ENCODE data around the gene MYO18A.

MYO18A gene

GRCh38 chr17:29061036-29061435, 119.2 kb downstream of the MYO18A start:
- H3K9me3 ChIP-seq (ENCODE audit: control insufficient read depth, insufficient read depth, low read depth, low read length): no peaks in the 10 kb centered on the region
- no peak overlapping the region for H3K4me3 ChIP-seq (ENCODE audit: low read depth, low read length)
- H3K27me3 ChIP-seq (ENCODE audit: control insufficient read depth, insufficient read depth, low read length): no peaks in the 10 kb centered on the region
- no peak overlapping the region for H3K9ac ChIP-seq (ENCODE audit: low read length)
- H3K4me1 ChIP-seq (ENCODE audit: control insufficient read depth, insufficient read depth, low read length): peaks cover 30% of the 10 kb centered on the region
- no peak overlapping the region for H3K27ac ChIP-seq (ENCODE audit: low read depth, low read length)
- H3K36me3 ChIP-seq (ENCODE audit: control insufficient read depth, insufficient read depth, low read length): no peaks in the 10 kb centered on the region

GRCh38 chr17:29060475-29060874, 119.7 kb downstream of the MYO18A start:
- no peak overlapping the region for H3K4me3 ChIP-seq (ENCODE audit: low read depth, low read length)

DNA sequence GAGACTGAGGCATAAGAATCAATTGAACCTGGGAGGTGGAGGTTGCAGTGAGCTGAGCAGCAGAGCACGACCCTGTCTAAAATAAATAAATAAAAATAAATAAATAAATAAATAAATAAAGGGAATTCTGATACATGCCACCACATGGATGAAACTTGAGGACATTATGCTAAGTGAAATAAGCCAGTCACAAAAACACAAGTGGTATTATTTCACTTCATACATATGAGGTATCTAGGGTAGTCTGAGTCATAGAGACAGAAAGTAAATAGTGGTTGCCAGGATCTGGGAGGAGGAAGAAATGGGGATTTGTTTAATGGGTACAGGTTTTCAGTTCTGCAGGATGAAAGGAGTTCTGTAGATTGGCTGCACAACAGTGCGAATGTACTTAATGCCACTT, 120.9 kb downstream of the MYO18A start:
- Histone ChIP-seq H3K9ac (ENCODE audit: low read length) (no peak overlapping the region), H3K27ac (ENCODE audit: low read depth, low read length) (no peak overlapping the region), H3K4me1 (ENCODE audit: control insufficient read depth, insufficient read depth, low read length) (peaks cover 30% of the 10 kb centered on the region), H3K36me3 (ENCODE audit: control insufficient read depth, insufficient read depth, low read length) (peaks cover 7% of the 10 kb centered on the region; the same call in 1 of the 2 replicates), H3K27me3 (ENCODE audit: control insufficient read depth, insufficient read depth, low read length) (no peaks in the 10 kb centered on the region), H3K9me3 (ENCODE audit: control insufficient read depth, insufficient read depth, low read depth, low read length) (no peaks in the 10 kb centered on the region), H3K4me3 (ENCODE audit: low read depth, low read length) (no peak overlapping the region)

More at GRCh38 chr17:29060475-29060874, 119.7 kb downstream of the MYO18A start:
- Histone ChIP-seq H3K4me1 (ENCODE audit: control insufficient read depth, insufficient read depth, low read length) (peaks cover 30% of the 10 kb centered on the region), H3K36me3 (ENCODE audit: control insufficient read depth, insufficient read depth, low read length) (no peaks in the 10 kb centered on the region), H3K27ac (ENCODE audit: low read depth, low read length) (no peak overlapping the region), H3K9me3 (ENCODE audit: control insufficient read depth, insufficient read depth, low read depth, low read length) (no peaks in the 10 kb centered on the region), H3K27me3 (ENCODE audit: control insufficient read depth, insufficient read depth, low read length) (no peaks in the 10 kb centered on the region), H3K9ac (ENCODE audit: low read length) (no peak overlapping the region)

GRCh38 chr17:29058391-29058790, 121.8 kb downstream of the MYO18A start:
- Histone ChIP-seq H3K27me3 (ENCODE audit: control insufficient read depth, insufficient read depth, low read length) (no peaks in the 10 kb centered on the region), H3K36me3 (ENCODE audit: control insufficient read depth, insufficient read depth, low read length) (peaks cover 8% of the 10 kb centered on the region; the same call in 1 of the 2 replicates), H3K9ac (ENCODE audit: low read length) (no peak overlapping the region), H3K9me3 (ENCODE audit: control insufficient read depth, insufficient read depth, low read depth, low read length) (no peaks in the 10 kb centered on the region), H3K4me1 (ENCODE audit: control insufficient read depth, insufficient read depth, low read length) (peaks cover 30% of the 10 kb centered on the region), H3K27ac (ENCODE audit: low read depth, low read length) (no peak overlapping the region), H3K4me3 (ENCODE audit: low read depth, low read length) (no peak overlapping the region)

DNA sequence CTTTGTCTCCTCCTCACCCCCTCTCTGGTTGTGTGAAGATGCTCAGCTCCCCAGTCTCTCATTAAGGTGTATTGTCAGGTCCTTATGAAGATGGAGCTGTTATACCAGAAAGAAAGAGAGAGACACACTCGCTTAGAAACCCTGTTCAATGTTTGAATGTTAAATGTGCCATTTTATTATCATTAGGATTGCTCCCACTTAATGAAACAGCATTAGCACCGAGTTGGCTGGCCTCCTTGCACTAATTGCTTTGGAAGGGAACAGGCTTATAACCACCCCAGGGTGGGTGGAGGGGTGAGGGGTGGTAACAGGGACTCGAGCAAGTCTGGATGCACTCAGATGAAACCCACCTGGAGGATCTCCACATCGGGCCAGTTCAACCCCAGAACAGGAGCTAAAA, 122.8 kb downstream of the MYO18A start:
- Histone ChIP-seq H3K27me3 (ENCODE audit: control insufficient read depth, insufficient read depth, low read length) (no peaks in the 10 kb centered on the region), H3K36me3 (ENCODE audit: control insufficient read depth, insufficient read depth, low read length) (peaks cover 8% of the 10 kb centered on the region; the same call in 1 of the 2 replicates), H3K4me1 (ENCODE audit: control insufficient read depth, insufficient read depth, low read length) (peaks cover 25% of the 10 kb centered on the region), H3K4me3 (ENCODE audit: low read depth, low read length) (no peak overlapping the region), H3K27ac (ENCODE audit: low read depth, low read length) (no peak overlapping the region), H3K9ac (ENCODE audit: low read length) (no peak overlapping the region), H3K9me3 (ENCODE audit: control insufficient read depth, insufficient read depth, low read depth, low read length) (no peaks in the 10 kb centered on the region)

DNA sequence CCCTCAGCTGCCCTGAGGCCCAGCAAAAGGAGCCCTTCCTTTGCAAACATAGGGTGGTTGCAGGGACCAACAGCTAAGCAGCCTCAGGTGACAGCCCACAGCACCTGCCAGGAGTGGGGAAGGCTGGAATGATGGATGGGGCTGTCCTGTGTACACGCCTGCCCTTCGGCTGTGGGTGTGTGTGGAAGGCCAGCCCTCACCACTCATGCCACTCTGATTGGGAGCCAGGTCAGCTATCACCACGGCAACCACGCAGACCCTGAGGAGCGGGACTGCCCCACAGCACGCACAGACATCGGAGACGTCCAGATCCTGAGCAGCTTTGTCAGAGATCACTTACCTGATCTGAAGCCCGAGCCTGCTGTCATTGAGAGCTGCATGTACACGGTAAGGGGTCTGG, 125.4 kb downstream of the MYO18A start:
- peaks cover 8% of the 10 kb centered on the region; the same call in 1 of the 2 replicates for H3K36me3 ChIP-seq (ENCODE audit: control insufficient read depth, insufficient read depth, low read length)
- H3K4me1 ChIP-seq (ENCODE audit: control insufficient read depth, insufficient read depth, low read length): peaks cover 8% of the 10 kb centered on the region; the same call in 1 of the 2 replicates
- no peak overlapping the region for H3K27ac ChIP-seq (ENCODE audit: low read depth, low read length)
- H3K4me3 ChIP-seq (ENCODE audit: low read depth, low read length): no peak overlapping the region
- no peak overlapping the region for H3K9ac ChIP-seq (ENCODE audit: low read length)
- no peaks in the 10 kb centered on the region for H3K27me3 ChIP-seq (ENCODE audit: control insufficient read depth, insufficient read depth, low read length)
- H3K9me3 ChIP-seq (ENCODE audit: control insufficient read depth, insufficient read depth, low read depth, low read length): no peaks in the 10 kb centered on the region

DNA sequence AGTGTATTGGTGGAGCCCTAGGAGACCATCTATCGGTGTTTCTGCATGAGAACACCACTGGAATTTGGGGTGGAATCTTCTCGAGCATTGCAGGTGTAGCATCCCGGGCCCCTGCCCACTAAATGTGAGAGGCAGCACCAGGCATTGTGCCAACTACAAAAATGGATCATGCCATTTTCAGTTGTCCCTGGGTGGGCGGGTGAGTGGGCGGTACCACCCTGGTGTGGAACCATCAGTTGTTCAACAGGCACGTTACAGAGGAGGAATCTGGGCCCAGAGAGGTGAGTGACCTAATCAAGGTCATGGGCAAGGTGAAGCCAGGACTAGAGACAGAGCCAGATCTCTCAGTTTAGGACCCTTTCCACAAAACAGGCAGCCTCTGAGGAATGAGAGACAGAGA, 128.5 kb downstream of the MYO18A start:
- Histone ChIP-seq H3K36me3 (ENCODE audit: control insufficient read depth, insufficient read depth, low read length) (peaks cover 8% of the 10 kb centered on the region; the same call in 1 of the 2 replicates), H3K9me3 (ENCODE audit: control insufficient read depth, insufficient read depth, low read depth, low read length) (no peaks in the 10 kb centered on the region), H3K27me3 (ENCODE audit: control insufficient read depth, insufficient read depth, low read length) (no peaks in the 10 kb centered on the region), H3K4me1 (ENCODE audit: control insufficient read depth, insufficient read depth, low read length) (peaks cover 23% of the 10 kb centered on the region), H3K4me3 (ENCODE audit: low read depth, low read length) (no peak overlapping the region), H3K9ac (ENCODE audit: low read length) (no peak overlapping the region), H3K27ac (ENCODE audit: low read depth, low read length) (no peak overlapping the region)

DNA sequence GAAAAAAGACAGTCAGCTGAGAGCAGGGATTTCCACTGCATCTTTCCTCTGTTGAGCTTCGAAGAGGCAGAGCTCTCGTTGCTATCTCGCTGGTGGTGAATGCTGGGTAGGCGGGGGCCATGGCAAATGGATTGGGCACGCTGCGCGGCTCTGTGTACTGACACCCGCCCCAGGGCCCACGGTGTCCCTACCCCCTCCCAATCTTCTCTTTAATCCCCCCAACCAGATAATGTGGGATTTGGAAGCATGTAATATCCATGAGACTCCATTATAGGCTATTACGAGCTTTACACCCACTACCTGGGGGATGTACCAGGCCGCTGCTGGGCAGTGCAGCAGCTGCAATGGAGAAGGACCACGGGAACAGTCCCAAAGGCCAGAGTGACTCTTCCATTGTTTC, 129.0 kb downstream of the MYO18A start:
- Histone ChIP-seq H3K4me1 (ENCODE audit: control insufficient read depth, insufficient read depth, low read length) (peaks cover 26% of the 10 kb centered on the region), H3K9me3 (ENCODE audit: control insufficient read depth, insufficient read depth, low read depth, low read length) (no peaks in the 10 kb centered on the region), H3K9ac (ENCODE audit: low read length) (no peak overlapping the region), H3K4me3 (ENCODE audit: low read depth, low read length) (no peak overlapping the region), H3K27me3 (ENCODE audit: control insufficient read depth, insufficient read depth, low read length) (no peaks in the 10 kb centered on the region), H3K27ac (ENCODE audit: low read depth, low read length) (no peak overlapping the region), H3K36me3 (ENCODE audit: control insufficient read depth, insufficient read depth, low read length) (peaks cover 8% of the 10 kb centered on the region; the same call in 1 of the 2 replicates)

- H3K9ac ChIP-seq (ENCODE audit: low read length): no peak overlapping the region
- no peak overlapping the region for H3K4me3 ChIP-seq (ENCODE audit: low read depth, low read length)
- no peak overlapping the region for H3K27ac ChIP-seq (ENCODE audit: low read depth, low read length)
- peaks cover 33% of the 10 kb centered on the region for H3K4me1 ChIP-seq (ENCODE audit: control insufficient read depth, insufficient read depth, low read length)
- no peaks in the 10 kb centered on the region for H3K27me3 ChIP-seq (ENCODE audit: control insufficient read depth, insufficient read depth, low read length)
- H3K36me3 ChIP-seq (ENCODE audit: control insufficient read depth, insufficient read depth, low read length): peaks cover 8% of the 10 kb centered on the region
- H3K9me3 ChIP-seq (ENCODE audit: control insufficient read depth, insufficient read depth, low read depth, low read length): no peaks in the 10 kb centered on the region
Measured at GRCh38 chr17:29050176-29050575, 130.0 kb downstream of the MYO18A start.

DNA sequence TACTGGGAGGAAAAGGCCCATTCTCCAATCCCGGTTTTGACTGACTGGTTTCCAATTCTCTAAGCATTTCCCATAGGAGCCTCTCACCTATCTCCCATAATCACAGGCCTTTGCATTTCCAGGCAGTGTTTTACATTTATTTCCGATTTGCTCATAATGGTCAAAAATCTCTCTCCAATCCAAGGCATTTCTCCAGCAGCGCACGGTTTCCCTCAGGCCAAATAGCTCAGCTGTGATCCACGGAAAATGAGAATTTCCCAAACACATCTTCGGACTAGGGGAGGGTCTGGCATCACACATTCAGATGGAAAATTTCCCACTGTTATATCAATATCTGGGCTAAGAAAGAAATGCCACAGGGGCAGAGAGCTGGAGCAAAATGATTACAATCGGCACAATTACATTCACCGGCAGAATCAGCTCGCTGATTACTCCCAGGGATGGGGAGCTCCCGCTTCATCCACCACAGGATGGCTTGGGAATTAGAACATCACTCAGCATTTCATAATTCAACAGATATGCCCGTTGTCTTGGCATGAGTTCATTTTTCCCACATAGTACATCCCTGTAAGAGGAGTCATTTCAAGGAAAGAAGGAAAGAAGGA, 130.6 kb downstream of the MYO18A start:
- Histone ChIP-seq H3K36me3 (ENCODE audit: control insufficient read depth, insufficient read depth, low read length) (peaks cover 10% of the 10 kb centered on the region), H3K27me3 (ENCODE audit: control insufficient read depth, insufficient read depth, low read length) (no peaks in the 10 kb centered on the region), H3K27ac (ENCODE audit: low read depth, low read length) (no peak overlapping the region), H3K4me3 (ENCODE audit: low read depth, low read length) (no peak overlapping the region), H3K4me1 (ENCODE audit: control insufficient read depth, insufficient read depth, low read length) (peaks cover 33% of the 10 kb centered on the region), H3K9me3 (ENCODE audit: control insufficient read depth, insufficient read depth, low read depth, low read length) (no peaks in the 10 kb centered on the region), H3K9ac (ENCODE audit: low read length) (no peak overlapping the region)

- Histone ChIP-seq H3K9me3 (ENCODE audit: control insufficient read depth, insufficient read depth, low read depth, low read length) (no peaks in the 10 kb centered on the region), H3K4me1 (ENCODE audit: control insufficient read depth, insufficient read depth, low read length) (peaks cover 40% of the 10 kb centered on the region), H3K9ac (ENCODE audit: low read length) (no peak overlapping the region), H3K36me3 (ENCODE audit: control insufficient read depth, insufficient read depth, low read length) (peaks cover 5% of the 10 kb centered on the region; the same call in 1 of the 2 replicates), H3K27me3 (ENCODE audit: control insufficient read depth, insufficient read depth, low read length) (no peaks in the 10 kb centered on the region), H3K4me3 (ENCODE audit: low read depth, low read length) (no peak overlapping the region), H3K27ac (ENCODE audit: low read depth, low read length) (no peak overlapping the region)
Measured at GRCh38 chr17:29048440-29049368, 131.5 kb downstream of the MYO18A start.
